SH-SY5Y (cell line): ENCODE data around the gene ABCF1.

Source experiments
- GATA2 ChIP-seq: IDR thresholded peaks from 2 replicates; pipeline ENCODE4 v1.6.1; 2011; ENCODE audit warnings: mild to moderate bottlenecking, low read depth, low read length
- GATA3 ChIP-seq: IDR thresholded peaks from 2 replicates; pipeline ENCODE4 v1.6.1; 2011; ENCODE audit warnings: low read depth, mild to moderate bottlenecking, low read length, moderate library complexity

- TF ChIP-seq GATA2: no peak
- no peak for TF ChIP-seq GATA3
Measured at GRCh38 chr6:30548375-30548774, 22.9 kb upstream of the ABCF1 start.
